ENCODE results near the gene RASSF5. TPM values are rescaled to one million over a fixed set of nuclear protein-coding genes. Genes with fewer than 3 reads are reported as not detected.

RASSF5 gene
- total and polyA plus RNA-seq, 2 of the 13 experiments (the other 11 are each of a cell fraction or from before 2014, with no cell fraction given): 0.18 to 0.40 TPM

- H3K9ac ChIP-seq (ENCODE audit: insufficient read depth, low read depth, low read length): no peak overlapping the region
- H3K36me3 ChIP-seq (replicated peaks in 1 of 2; ENCODE audit: control insufficient read depth in 1 of 2, insufficient read depth in 2 of 2, low read length in 2 of 2): peaks cover 11 to 19% of the 10 kb centered on the region in 2 experiments; a peak in 4 of 5 replicates
- in situ Hi-C loops (cut with HindIII; ENCODE audit: extremely low pct_ligation_motif_present, low pct_unique_long_range_greater_than_20kb) (no loop called here), intact Hi-C loops (cut with micrococcal nuclease; ENCODE audit: unreplicated experiment) (no loop called here)
- no peak overlapping the region for H3K27ac ChIP-seq (ENCODE audit: extremely low read length, insufficient read depth, low read length)
- no peak for ATAC-seq
- no peaks in the 10 kb centered on the region for H3K79me2 ChIP-seq (ENCODE audit: insufficient read depth, low read length)
- TF ChIP-seq NFYC (CRISPR knock-in tag; IDR thresholded peaks at IDR 0.05) (no peak), ZFP41 (CRISPR knock-in tag; IDR thresholded peaks at IDR 0.05; ENCODE audit: borderline replicate concordance) (no peak), SMARCE1 (IDR thresholded peaks at IDR 0.05; ENCODE audit: borderline replicate concordance) (no peak), MTA1 (CRISPR knock-in tag; IDR thresholded peaks at IDR 0.05; ENCODE audit: borderline replicate concordance) (no peak), CEBPB (IDR thresholded peaks at IDR 0.05; ENCODE audit: borderline replicate concordance, low read depth, low read length) (no peak), NCOA1 (CRISPR knock-in tag; IDR thresholded peaks at IDR 0.05) (no peak), ZMYM3 (CRISPR knock-in tag; IDR thresholded peaks at IDR 0.05) (no peak), ZNF790 (CRISPR knock-in tag; IDR thresholded peaks at IDR 0.05; ENCODE audit: borderline replicate concordance) (no peak), PAXIP1 (CRISPR knock-in tag; conservative IDR thresholded peaks at IDR 0.05) (no peak), SKI (IDR thresholded peaks at IDR 0.05; ENCODE audit: partially characterized antibody) (no peak), ZKSCAN8 (CRISPR knock-in tag; IDR thresholded peaks at IDR 0.05; ENCODE audit: borderline replicate concordance) (no peak), FOXP1 (IDR thresholded peaks at IDR 0.05) (no peak), FOXP1 (CRISPR knock-in tag; IDR thresholded peaks at IDR 0.05) (no peak), SP4 (CRISPR knock-in tag; IDR thresholded peaks at IDR 0.05) (no peak), ZNF614 (CRISPR knock-in tag; IDR thresholded peaks at IDR 0.05; ENCODE audit: borderline replicate concordance) (no peak), CBFB (CRISPR knock-in tag; IDR thresholded peaks at IDR 0.05) (no peak), ZBTB3 (CRISPR knock-in tag; IDR thresholded peaks at IDR 0.05; ENCODE audit: borderline replicate concordance, low read depth) (no peak), ZSCAN9 (CRISPR knock-in tag; IDR thresholded peaks at IDR 0.05; ENCODE audit: borderline replicate concordance) (no peak), HNF1B (CRISPR knock-in tag; IDR thresholded peaks at IDR 0.05) (no peak), TOPORS (CRISPR knock-in tag; IDR thresholded peaks at IDR 0.05) (no peak), THAP7 (CRISPR knock-in tag; IDR thresholded peaks at IDR 0.05) (no peak)
- no peaks in the 10 kb centered on the region for H3K9me3 ChIP-seq (ENCODE audit: low read length)
- no peak overlapping the region for H2AFZ ChIP-seq (ENCODE audit: low read length)
- H3K4me1 ChIP-seq (ENCODE audit: insufficient read depth, low read length): peaks cover 17% of the 10 kb centered on the region
- H3K4me3 ChIP-seq (replicated peaks in 1 of 3; ENCODE audit: insufficient read depth in 1 of 3, low read depth in 2 of 3, low read length in 3 of 3): no peak overlapping the region
- ChIA-PET POLR2A (no interaction called here), CTCF (ENCODE audit: low intra/inter-chr PET ratio, low total read pairs) (no interaction called here)
- FAIRE-seq: no peak
- no peak for DNase-seq (ENCODE audit: low spot score)
- WGBS (ENCODE audit: low lambda C conversion rate): 97% methylated on average over 13 of the region's 14 CpGs
- H4K20me1 ChIP-seq (ENCODE audit: insufficient read depth, low read length): no peaks in the 10 kb centered on the region
- no peaks in the 10 kb centered on the region for H3K27me3 ChIP-seq (ENCODE audit: control insufficient read depth in 1 of 2, insufficient read depth in 2 of 2, low read length in 2 of 2)
- no TSS peak for BruUV-seq (replicated peaks)
- H3K4me2 ChIP-seq (ENCODE audit: low read depth, low read length): no peak overlapping the region
These were observed 30.7 kb upstream of the RASSF5 start for GRCh38 chr1:206476591-206476990.
